ENCODE data around the gene PTCH1.

The PTCH1 gene

GRCh38 chr9:95411054-95411892 is 105.5 kb downstream of the PTCH1 start:
- H3K27me3 ChIP-seq (ENCODE audit: low read depth, low read length) = no peaks in the 10 kb centered on the region
- TF ChIP-seq CTCF (IDR thresholded peaks at IDR 0.05; ENCODE audit: low read depth, low read length) = no peak
- no peak for TF ChIP-seq EZH2phosphoT487 (IDR thresholded peaks at IDR 0.05; ENCODE audit: low read depth)
- H3K4me3 ChIP-seq (ENCODE audit: low read length) = no peak overlapping the region
- H3K9ac ChIP-seq (ENCODE audit: low read length) = no peak overlapping the region
- H3K4me1 ChIP-seq (ENCODE audit: low read length) = no peaks in the 10 kb centered on the region
- H3K9me3 ChIP-seq (ENCODE audit: insufficient read depth, low read length) = no peaks in the 10 kb centered on the region
- no peak overlapping the region for H3K4me2 ChIP-seq (ENCODE audit: low read length)
- H3K79me2 ChIP-seq (ENCODE audit: low read length) = no peaks in the 10 kb centered on the region
- H3K27ac ChIP-seq (ENCODE audit: low read length) = no peak overlapping the region
- H4K20me1 ChIP-seq (ENCODE audit: insufficient read depth, low read length) = no peaks in the 10 kb centered on the region
- H2AFZ ChIP-seq (ENCODE audit: low read depth, low read length) = no peak overlapping the region
- H3K36me3 ChIP-seq (replicated peaks; ENCODE audit: low read depth, low read length) = no peaks in the 10 kb centered on the region

DNA sequence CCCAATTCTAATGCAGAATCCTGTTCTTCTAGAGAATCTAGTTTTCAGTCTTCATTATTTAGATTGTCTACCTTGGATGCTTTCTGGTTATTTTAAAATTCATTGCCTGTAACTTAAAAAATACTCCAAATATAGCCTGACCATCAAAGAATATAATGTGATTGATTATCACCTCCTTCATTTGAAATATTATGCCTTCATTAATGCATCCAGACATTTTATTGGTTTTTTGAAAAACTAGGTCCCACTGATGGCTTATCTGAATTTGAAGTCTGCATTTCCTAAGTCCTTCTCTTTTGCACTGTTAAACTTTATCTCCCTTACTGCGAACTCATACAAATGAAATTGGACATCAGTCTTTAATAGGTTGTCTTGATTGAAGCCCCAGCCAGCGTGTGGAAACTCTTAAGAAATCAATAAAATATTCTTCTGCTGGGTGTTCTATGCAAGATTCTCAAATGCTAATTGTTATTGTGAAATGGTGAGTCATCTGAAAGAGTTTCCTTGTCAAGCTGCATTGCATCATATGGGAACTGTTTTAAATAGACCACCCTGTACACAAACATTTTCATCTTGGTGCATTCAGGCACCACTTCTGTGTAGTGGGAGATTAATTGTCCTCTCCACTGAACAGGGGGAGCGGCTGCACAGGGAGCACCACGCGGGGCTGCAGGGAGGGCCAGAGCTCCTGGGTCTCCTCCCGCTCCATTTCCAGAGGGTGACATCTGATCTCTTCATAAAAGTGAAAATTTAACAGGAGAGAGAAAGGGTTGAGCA is 106.9 kb downstream of the PTCH1 start:
- no peaks in the 10 kb centered on the region for H3K36me3 ChIP-seq (replicated peaks; ENCODE audit: low read depth, low read length)
- H2AFZ ChIP-seq (ENCODE audit: low read depth, low read length) = no peak overlapping the region
- no peak overlapping the region for H3K4me3 ChIP-seq (ENCODE audit: low read length)
- H3K4me2 ChIP-seq (ENCODE audit: low read length) = no peak overlapping the region
- no peak overlapping the region for H3K9ac ChIP-seq (ENCODE audit: low read length)
- no peaks in the 10 kb centered on the region for H3K79me2 ChIP-seq (ENCODE audit: low read length)
- no peaks in the 10 kb centered on the region for H3K9me3 ChIP-seq (ENCODE audit: insufficient read depth, low read length)
- no peaks in the 10 kb centered on the region for H3K4me1 ChIP-seq (ENCODE audit: low read length)
- TF ChIP-seq EZH2phosphoT487 (IDR thresholded peaks at IDR 0.05; ENCODE audit: low read depth) (no peak), CTCF (IDR thresholded peaks at IDR 0.05; ENCODE audit: low read depth, low read length) (no peak)
- H3K27me3 ChIP-seq (ENCODE audit: low read depth, low read length) = no peaks in the 10 kb centered on the region
- H3K27ac ChIP-seq (ENCODE audit: low read length) = no peak overlapping the region
- H4K20me1 ChIP-seq (ENCODE audit: insufficient read depth, low read length) = no peaks in the 10 kb centered on the region

DNA sequence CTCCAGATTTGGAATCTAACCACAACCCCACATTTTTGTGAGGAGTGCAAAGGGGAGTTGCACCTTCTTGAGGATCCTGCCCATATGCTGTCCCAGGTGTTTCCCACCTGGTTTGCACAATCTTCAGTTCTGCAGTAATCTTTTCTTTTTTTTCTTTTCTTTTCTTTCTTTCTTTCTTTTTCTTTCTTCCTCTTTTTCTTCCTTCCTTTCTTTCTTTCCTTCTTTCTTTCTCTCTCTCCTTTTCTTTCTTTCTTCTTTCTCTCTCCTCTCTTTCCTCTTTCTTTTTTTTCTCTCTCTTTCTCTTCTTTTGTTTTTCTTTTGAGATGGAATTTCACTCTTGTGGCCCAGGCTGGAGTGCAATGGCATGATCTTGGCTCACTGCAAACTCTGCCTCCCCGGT is 109.2 kb downstream of the PTCH1 start:
- no peaks in the 10 kb centered on the region for H3K9me3 ChIP-seq (ENCODE audit: insufficient read depth, low read length)
- H3K9ac ChIP-seq (ENCODE audit: low read length) = no peak overlapping the region
- H3K79me2 ChIP-seq (ENCODE audit: low read length) = no peaks in the 10 kb centered on the region
- H3K4me1 ChIP-seq (ENCODE audit: low read length) = no peaks in the 10 kb centered on the region
- no peak overlapping the region for H3K27ac ChIP-seq (ENCODE audit: low read length)
- no peaks in the 10 kb centered on the region for H3K27me3 ChIP-seq (ENCODE audit: low read depth, low read length)
- H3K4me2 ChIP-seq (ENCODE audit: low read length) = no peak overlapping the region
- TF ChIP-seq EZH2phosphoT487 (IDR thresholded peaks at IDR 0.05; ENCODE audit: low read depth) (no peak), CTCF (IDR thresholded peaks at IDR 0.05; ENCODE audit: low read depth, low read length) (no peak)
- H3K36me3 ChIP-seq (replicated peaks; ENCODE audit: low read depth, low read length) = no peaks in the 10 kb centered on the region
- no peak overlapping the region for H3K4me3 ChIP-seq (ENCODE audit: low read length)
- H4K20me1 ChIP-seq (ENCODE audit: insufficient read depth, low read length) = no peaks in the 10 kb centered on the region
- H2AFZ ChIP-seq (ENCODE audit: low read depth, low read length) = no peak overlapping the region

DNA sequence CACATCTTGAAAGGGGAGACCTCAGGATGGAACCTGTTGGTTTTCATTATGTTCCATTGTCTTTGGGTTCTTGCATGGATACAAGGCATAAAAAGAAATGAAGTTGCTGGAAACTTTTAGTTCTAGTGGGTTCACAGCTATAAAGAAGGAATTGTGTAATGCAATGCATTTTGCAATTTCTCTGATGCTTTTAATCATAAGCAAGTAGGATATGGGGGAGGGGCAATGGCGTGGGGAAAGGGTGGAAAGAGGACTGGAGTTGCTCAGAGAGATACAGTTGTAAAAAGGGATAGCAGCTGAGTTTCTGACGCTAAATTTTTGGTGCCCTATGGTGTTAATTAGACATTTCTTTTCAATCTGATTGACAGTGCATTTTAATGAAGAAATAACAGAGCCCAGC is 110.7 kb downstream of the PTCH1 start:
- Histone ChIP-seq H3K4me3 (ENCODE audit: low read length) (no peak overlapping the region), H3K4me1 (ENCODE audit: low read length) (no peaks in the 10 kb centered on the region), H2AFZ (ENCODE audit: low read depth, low read length) (no peak overlapping the region), H3K27ac (ENCODE audit: low read length) (no peak overlapping the region), H3K36me3 (replicated peaks; ENCODE audit: low read depth, low read length) (no peaks in the 10 kb centered on the region), H3K27me3 (ENCODE audit: low read depth, low read length) (no peaks in the 10 kb centered on the region), H3K4me2 (ENCODE audit: low read length) (no peak overlapping the region), H3K9ac (ENCODE audit: low read length) (no peak overlapping the region), H3K79me2 (ENCODE audit: low read length) (no peaks in the 10 kb centered on the region), H4K20me1 (ENCODE audit: insufficient read depth, low read length) (no peaks in the 10 kb centered on the region), H3K9me3 (ENCODE audit: insufficient read depth, low read length) (no peaks in the 10 kb centered on the region)
- no peak for TF ChIP-seq EZH2phosphoT487 (IDR thresholded peaks at IDR 0.05; ENCODE audit: low read depth)
- no peak for TF ChIP-seq CTCF (IDR thresholded peaks at IDR 0.05; ENCODE audit: low read depth, low read length)
